GM10266 (cell line): ENCODE results near the gene GRK6.

Experiments used
- DNase-seq: peaks from one replicate; pipeline ENCODE4 v3.0.0; 2012; ENCODE audit errors: extremely low spot score
- CTCF ChIP-seq: IDR thresholded peaks from 2 replicates; pipeline ENCODE4 v1.5.1; 2012; ENCODE audit warnings: mild to moderate bottlenecking, low read depth; ENCODE audit not compliant: control insufficient read depth, insufficient read depth; ENCODE audit errors: missing control alignments

GRK6 gene

GRCh38 chr5:177399997-177400868, 26.2 kb upstream of the GRK6 start, which contains the start of gene PFN3:
PFN3 (minus strand) TSS chr5:177400661; CDS start chr5:177400576, 85 bp downstream.
- TF ChIP-seq CTCF, result no peak
- no peak for DNase-seq

GRCh38 chr5:177402271-177403043, 24.0 kb upstream of the GRK6 start:
- TF ChIP-seq CTCF, result peak; percentile 53
- DNase-seq, result peak; percentile 75

GRCh38 chr5:177403102-177403791, 23.2 kb upstream of the GRK6 start:
- peak; percentile 65 for DNase-seq
- peak; percentile 11 for TF ChIP-seq CTCF

GRCh38 chr5:177403792-177404640, 22.5 kb upstream of the GRK6 start:
- peak; percentile 95 for TF ChIP-seq CTCF
- peak; percentile 95 for DNase-seq

GRCh38 chr5:177404641-177405179, 21.8 kb upstream of the GRK6 start:
- DNase-seq, result no peak
- no peak for TF ChIP-seq CTCF

GRCh38 chr5:177405312-177405711, 21.2 kb upstream of the GRK6 start:
- no peak for DNase-seq

More at GRCh38 chr5:177405312-177405711, 21.2 kb upstream of the GRK6 start:
- TF ChIP-seq CTCF, result no peak
